GM19193 (cell line): ENCODE measurements around the gene GATAD2A.
A peak's percentile ranks its signal among the peaks of the same experiment; 100 is the strongest.

Experiments used
- POLR2A ChIP-seq: IDR thresholded peaks from 4 replicates; pipeline ENCODE4 v1.6.1; 2011; ENCODE audit not compliant: insufficient read depth, insufficient read length; ENCODE audit errors: extremely low read depth

GATAD2A gene

DNA sequence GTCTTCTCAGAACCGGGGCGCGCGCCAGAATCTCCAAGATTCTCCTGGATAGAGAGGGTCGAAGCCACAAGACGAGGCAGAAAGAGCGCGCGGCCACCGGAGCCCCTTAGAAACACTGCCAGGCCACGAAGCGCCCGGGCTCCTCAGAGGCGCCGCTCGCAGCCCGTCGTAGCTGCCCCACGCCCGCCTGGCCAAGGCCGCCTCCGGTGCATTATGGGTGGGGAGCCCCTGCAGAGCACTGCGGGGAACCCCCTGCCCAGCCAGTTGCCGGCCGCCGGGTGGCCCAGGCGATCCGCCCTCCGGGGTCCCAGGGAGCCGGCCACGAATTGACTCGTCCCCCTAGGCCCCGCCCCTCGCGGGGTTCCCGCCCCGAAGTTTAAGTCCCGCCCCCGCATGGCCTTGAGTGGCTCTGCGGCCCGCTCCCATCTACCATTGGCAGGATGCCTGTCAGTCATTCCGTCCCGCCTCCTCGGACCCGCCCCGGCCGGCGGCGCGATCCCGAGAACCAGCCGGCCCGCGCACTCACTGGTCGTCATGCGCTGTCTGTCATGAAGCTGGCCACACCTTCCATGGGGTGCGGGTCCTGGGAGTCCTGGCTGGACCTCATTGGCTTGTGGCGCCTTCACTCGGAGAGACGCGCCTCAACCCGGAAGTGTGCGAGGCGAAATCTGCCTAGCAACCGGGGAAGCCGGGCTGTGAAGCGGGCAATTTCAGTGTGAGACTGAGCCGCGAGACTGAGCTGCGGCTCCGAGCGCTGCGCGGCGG, 20.2 kb upstream of the GATAD2A start:
- peak; percentile 69 for TF ChIP-seq POLR2A

DNA sequence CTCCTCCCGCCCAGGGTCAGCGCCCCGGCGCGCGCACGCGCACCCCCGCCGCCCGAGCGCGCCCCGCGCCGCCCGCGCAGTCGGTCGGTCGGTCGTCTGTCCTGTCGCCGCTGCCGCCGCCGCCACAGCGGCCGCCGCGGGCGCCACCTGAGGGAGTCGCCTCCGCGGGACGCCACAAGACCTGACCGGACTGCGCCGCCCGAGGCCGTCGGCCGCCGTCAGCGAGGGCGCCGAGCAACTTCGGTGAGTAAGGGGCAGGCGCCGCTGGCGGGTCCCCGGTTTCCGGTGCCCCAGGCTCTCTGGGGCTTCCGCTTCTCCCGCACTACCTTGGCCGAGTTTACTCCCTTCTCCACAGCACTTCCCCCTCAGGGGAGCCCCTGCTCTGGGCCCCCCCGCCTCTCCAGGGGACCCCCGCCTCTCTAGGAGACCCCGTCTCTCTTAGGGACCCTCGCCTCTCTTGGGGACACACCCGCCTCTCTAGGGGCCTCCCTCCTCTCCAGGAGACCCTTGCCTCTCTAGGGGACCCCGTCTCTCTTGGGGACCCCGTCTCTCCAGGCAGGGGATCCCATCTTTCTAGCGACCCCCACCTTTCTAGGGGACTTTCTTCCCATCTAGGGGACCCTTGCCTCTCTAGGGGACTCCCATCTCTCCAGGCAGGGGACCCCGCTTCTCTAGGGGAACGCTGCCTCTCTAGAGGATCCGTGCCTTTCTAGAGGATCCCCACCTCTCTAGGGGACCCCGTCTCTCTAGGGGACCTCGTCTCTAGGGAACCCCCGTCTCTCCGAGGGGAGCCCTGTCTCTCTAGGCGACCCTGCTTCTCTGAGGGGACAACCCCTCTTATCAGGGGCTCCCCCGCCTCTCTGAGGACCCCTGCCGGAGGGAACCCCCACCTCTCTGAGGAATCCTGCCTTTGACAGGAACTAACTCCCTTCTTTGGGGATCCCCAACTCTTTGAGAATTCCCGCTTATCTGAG, 19.3 kb upstream of the GATAD2A start:
- peak; percentile 83 for TF ChIP-seq POLR2A

DNA sequence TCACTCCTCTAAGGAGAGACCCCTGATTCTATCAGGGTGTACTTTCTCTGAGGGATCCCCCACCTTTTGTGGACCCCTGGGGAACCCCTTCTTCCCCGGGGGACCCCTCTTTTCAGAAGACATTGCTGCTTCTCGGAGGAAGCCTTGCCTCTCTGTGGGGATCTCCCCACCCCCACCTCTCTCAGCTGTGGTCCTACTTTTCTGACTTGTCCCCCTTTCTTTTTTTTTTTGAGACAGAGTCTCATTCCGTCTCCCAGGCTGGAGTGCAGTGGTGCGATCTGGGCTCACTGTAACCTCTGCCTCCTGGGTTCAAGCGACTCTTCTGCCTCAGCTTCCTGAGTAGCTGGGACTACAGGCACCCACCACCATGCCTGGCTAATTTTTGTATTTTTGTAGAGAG, 18.4 kb upstream of the GATAD2A start:
- TF ChIP-seq POLR2A: no peak

DNA sequence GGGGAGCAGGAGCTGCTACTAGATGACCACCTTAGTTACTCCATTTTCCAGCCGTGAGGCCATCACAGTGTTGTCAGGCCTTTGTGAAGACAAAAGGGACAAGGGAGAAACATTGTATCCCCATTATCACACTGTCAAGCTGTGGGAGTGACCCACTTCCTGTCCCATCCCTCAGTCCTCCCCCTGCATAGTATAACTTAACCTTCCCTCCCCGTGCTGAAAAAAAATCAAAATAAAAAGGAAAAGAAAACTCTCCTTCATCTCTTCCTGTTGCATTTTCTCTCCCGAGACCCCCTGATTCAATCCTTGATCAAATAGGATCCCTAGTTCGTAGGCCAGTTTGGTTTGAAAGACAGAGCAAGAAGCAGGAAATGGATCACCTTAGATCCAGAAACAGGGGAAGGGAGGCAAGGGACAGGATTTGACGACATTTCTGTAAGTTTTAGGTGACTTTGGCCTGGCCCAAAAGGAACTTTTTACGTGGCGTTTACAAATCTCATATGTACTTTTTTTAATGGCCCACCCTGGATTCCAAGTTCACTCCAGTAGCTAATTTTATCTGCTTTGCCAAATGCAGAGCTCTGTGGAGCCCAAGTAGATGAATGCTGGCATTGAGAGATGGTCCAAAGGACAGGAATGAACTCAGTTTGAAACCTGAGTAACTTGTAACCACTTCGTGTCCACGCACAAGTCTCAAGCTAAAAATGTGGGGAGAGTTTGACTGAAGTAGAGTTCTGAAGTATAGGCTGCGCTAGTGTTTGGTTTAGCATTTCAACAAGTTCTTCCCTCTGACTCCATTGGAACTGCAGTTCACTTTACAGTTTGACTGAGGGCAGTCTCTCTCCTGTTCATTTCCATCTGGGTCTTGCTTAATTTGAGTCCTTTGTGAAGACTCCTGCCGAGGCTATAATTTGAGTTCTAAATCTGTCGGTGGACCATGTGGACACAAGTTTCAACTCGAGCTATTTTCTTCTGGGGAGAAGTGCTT, 16.6 kb upstream of the GATAD2A start:
- TF ChIP-seq POLR2A: no peak

DNA sequence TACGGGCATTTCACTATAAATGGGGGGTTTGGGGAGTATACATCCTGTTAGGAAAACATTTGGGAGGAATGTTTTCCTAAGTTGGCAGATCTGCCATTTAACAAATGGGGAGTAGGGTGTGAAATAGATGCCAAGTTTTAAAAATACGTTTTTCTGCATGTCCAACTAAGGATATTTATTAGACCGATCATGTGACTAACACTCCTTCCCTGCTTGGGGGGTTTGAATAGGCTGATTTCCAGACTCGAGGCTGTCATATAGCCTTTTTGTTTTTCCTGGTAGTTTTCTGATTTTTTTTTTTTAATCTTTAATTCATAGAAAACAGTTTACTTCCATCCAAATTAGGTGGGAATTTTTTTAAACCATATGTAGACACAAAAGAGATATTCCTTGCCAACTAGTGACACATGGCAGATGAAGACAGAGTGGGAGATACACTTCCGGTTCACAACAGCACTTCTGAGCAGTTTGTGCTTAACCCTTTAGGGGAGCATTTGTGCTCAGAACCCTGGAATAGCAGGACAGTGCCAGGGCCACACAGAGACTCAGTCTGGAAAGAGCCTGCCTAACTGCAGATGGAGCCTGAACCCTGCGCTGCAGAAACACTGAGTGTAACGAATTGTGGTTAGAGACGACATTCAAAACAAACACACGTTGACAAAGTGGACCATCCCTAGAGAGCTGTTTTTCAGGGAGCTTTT, 5.6 kb upstream of the GATAD2A start:
- no peak for TF ChIP-seq POLR2A

DNA sequence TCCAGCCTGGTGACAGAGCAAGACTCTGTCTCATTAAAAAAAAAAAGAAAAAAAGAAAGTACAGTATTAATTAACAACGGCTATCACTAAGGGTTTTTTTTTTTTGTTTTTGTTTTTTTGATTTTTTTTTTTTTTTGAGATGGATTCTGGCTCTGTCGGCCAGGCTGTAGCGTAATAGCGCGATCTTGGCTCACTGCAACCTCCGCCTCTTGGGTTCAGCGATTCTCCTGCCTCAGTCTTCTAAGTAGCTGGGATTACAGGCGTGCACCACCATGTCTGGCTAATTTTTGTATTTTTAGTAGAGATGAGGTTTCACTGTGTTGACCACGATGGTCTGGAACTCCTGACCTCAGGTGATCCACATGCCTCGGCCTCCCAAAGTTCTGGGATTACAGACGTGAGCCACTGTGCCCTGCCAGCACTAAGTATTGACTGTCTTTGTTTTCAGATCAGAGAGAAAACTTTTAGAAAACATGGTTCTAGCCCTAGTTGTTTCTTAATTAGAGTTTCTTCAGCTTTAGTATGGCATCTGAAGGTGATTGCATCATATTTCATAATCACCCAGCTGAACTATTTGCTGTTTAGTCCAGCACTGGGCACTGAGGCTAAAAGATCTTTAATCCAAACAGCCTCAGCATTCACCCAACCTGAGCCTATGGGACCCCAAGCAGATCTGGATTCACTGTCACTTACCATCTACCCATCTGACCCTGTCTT, 2.7 kb upstream of the GATAD2A start:
- no peak for TF ChIP-seq POLR2A

DNA sequence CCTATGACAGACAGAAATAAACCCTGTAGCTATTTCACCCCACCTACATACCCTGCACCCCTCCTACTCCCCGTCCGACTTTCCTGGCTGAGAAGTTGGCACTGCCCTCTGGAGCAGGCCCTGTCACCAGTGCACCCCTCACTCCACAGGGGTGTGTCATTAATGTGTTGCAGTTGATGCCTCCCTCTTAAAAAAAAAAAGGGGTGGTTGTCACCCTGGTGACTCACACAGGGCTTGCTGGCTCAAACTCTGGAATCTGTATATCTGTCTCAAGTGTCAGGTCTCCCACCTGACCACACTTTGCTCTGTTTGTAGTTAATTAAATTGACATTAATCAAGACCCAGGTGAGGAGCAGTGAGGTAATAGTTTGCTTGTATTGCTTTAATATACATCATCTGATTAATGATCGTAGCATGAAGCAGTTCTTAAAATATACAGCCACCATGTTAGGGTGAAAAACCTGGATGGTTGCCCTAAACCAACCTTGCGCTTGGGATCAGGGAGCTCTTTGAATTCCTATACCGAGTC, 2.0 kb upstream of the GATAD2A start:
- no peak for TF ChIP-seq POLR2A

DNA sequence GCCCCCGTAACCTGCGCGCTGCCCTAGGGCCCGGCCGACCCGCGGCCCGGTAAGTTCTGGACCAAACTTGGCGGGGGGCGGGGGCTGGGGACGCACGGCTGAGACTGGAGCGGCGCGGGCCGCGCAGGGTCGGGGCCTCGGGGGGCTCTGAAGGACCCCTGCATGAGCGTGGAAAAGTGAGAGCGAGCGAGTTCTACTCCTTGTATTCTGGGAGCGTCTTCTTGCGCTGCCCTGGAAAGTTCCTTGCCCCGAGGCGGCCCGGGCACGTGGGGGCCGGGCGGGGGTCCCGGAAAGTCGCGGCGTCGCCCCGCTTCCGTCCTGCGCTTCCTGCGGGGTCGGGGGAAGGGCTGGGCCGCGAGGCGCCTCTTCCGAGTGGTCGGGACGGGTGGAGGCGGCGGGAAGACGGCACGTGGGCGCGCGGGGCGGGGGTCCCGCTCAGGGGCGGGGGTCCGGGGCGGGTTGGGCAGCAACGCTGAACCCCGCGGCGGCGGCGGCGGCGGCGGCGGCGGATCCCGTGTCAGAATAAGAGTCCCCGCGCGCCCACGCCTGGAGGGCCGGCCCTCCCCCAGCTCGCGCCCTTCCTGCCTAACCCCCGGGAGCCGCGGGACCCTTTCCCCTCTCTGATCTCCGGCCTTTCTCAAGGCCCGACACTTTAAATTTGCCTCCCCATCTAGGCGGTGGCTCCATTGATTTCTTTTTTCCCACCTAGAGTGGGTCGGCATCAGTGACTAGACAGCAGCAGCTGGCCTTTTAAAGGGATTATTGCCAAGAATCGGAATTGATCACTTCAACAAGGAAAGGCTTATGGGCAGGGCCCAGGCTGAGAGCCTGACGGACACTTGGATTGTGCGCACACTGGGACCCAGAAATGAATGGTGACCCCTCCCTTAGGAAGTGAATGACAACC, 749 bp downstream of the GATAD2A start:
- TF ChIP-seq POLR2A: no peak

DNA sequence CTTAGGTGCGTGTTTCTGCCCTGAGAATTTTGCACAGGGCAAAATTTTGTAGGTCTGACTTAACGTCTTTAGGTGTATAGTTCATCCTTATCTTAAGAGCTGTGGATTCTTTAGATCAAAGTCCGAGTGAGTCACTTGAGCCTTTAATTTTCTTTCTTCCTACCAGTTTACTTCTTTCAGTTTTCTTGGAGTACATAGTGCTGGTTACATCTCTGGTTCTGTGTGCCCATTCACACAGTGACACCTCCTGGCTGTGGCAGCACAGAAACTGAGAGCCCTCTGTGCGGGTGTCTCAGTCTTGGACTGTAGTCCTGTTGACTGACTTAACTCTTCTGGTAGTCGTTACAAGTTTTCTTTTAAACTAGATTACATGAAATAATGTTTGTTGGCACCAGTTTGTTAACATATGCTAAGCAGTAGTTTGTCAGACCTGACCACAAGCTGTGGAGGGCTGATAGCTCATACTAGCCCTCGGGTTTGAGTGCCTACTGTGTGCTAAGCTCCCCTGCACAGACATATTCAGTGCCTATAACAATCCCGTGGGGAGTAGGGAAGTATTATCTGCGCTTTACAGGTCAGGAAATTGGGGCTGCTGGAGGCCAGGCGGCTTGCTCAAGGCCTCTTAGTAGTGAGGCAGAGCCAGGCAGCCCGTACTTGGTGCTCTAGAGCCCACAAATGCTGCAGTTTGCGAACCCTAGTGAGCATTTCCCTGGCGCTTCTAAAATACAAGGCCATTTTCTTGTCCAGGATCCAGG, 1.6 kb downstream of the GATAD2A start:
- TF ChIP-seq POLR2A: no peak

DNA sequence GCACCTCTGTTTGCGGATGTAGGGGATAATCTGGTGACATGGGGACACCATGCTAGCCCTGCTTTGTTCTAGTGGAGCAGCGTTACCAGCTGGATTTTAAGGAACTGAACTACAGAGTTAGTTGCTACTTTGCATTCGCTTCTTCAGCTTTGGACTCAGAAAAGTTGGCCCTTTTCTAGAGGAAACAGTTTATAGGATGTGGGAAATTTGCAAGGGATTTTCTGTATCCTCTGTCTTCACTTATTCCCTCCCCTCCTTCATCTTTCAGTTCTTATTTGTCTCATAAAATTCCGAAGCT, 2.1 kb downstream of the GATAD2A start:
- no peak for TF ChIP-seq POLR2A

DNA sequence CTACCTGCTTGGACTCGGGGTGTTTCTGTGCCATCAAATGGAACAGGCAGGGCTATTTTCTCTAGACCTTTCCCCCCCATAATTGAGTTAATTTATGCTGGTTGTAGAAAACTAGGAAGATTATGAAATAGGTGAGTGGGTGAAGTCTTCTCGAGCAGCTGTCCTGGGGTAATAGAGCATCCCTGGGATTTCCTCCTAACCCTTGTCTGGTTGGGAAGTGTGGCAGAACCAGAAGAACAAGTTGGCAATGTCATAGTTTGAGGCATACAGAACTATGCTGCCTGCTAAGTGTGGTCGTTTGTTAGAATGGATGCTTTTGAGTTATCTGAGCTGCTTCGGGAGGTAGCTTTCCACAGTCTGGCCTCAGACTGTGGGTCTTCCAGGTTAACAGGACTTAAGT, 3.7 kb downstream of the GATAD2A start:
- no peak for TF ChIP-seq POLR2A

DNA sequence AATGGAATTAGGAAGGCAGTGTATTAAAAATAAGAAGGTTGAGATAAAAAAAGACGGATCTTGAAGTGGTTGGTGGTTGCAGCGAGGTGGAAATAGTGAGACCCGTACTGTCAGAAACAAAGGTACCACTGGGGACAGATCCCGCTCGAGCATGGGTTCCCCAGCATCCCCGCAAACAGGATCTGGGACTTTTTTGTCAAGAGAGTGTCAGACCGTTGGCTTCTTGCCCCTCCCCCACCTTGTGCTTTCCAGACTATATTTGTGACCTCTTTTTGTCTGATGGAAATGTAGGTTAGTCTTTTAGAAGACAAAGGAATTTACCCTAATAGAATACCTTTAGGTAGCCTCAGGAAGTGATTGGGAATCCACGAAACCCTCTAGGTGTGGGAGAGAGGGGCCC, 4.2 kb downstream of the GATAD2A start:
- TF ChIP-seq POLR2A: no peak
